ENCODE results near the gene WNT6. TPM values are rescaled to one million over a fixed set of nuclear protein-coding genes. Genes with fewer than 3 reads are reported as not detected.

Gene WNT6
- total and polyA plus RNA-seq, 3 experiments from 2014 or later = 0.27 to 0.42 (median 0.39) TPM

DNA sequence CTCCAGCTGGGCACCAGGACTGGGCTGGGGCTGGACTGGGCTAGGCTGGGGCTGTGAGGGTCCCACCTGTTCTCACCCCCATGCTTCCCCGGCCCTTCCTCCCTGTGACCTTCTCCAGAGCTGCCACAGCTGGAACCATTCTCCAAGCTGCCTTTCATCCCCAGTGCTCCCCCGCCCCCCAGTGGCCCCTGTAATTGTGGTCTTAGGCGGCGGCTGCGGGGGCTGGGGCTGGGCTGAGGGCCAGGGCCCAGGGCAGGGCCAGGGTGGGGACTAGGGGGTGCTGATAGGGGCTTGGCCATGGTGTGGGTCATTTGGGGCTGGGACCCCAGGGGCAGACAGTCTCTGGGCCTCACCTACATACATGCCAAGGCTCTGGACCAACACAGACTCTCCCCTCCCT, 18.3 kb downstream of the WNT6 start:
- Histone ChIP-seq H3K4me3 (ENCODE audit: low read length) (no peak overlapping the region), H3K27me3 (ENCODE audit: insufficient read depth, low read length, poor library complexity, severe bottlenecking) (peaks cover 16% of the 10 kb centered on the region), H3K4me1 (ENCODE audit: insufficient read depth, low read length) (peaks cover 43% of the 10 kb centered on the region), H3K9me3 (ENCODE audit: low read length) (no peaks in the 10 kb centered on the region), H3K27ac (ENCODE audit: low read depth, low read length) (no peak overlapping the region), H3K36me3 (ENCODE audit: insufficient read depth, low read length) (no peaks in the 10 kb centered on the region)
- ChIA-PET POLR2A (interaction anchor here (4.0 to 7.7 kb wide), 2 partner anchors 17 to 20 kb away, joined by 54 to 130 read pairs; no protein-coding TSS in a partner anchor), CTCF (interaction anchor here (1.9 to 23.1 kb wide), 7 partner anchors 9 to 103 kb away, joined by 5 to 1010 read pairs (median 19); no protein-coding TSS in a partner anchor)
- H3K27me3 Mint-ChIP-seq = peaks cover 26 to 27% of the 10 kb centered on the region in 2 donors
- no peak overlapping the region for H3K4me3 Mint-ChIP-seq
- peak overlapping the region in 1 of 8 donors; percentile 53 for H3K27ac Mint-ChIP-seq
- H3K9me3 Mint-ChIP-seq = no peaks in the 10 kb centered on the region
- no peaks in the 10 kb centered on the region for H3K36me3 Mint-ChIP-seq
- peak in 1 of 5 donors; percentile 25 for DNase-seq
- peaks cover 35 to 51% (median 45%) of the 10 kb centered on the region in 3 donors for H3K4me1 Mint-ChIP-seq

DNA sequence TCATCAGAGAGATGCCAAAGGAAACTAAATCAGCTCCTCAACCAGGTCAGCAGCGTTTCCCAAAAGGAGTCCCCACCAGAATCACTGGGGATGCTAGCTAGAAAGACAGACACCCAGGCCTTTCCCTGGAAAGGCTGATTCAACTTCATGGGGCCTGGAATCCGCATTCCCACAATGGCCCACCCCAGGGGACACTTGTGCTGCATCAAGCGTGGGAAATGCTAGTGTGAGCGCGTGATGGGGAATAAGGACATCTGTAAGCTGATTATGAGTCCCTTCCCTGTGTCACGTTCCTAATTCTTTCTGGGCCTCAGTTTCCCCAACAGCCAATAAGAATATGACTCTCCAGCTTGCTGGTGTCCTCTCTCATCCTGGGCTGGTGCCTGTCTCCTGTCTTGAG, 18.9 kb downstream of the WNT6 start:
- Histone ChIP-seq H3K4me1 (ENCODE audit: insufficient read depth, low read length) (peaks cover 42% of the 10 kb centered on the region), H3K27ac (ENCODE audit: low read depth, low read length) (no peak overlapping the region), H3K9me3 (ENCODE audit: low read length) (no peaks in the 10 kb centered on the region), H3K36me3 (ENCODE audit: insufficient read depth, low read length) (no peaks in the 10 kb centered on the region), H3K27me3 (ENCODE audit: insufficient read depth, low read length, poor library complexity, severe bottlenecking) (peaks cover 11% of the 10 kb centered on the region), H3K4me3 (ENCODE audit: low read length) (no peak overlapping the region)
- ChIA-PET CTCF (interaction anchor here (1.6 to 23.1 kb wide), 5 partner anchors 8 to 102 kb away, joined by 4 to 1010 read pairs (median 19); no protein-coding TSS in a partner anchor), POLR2A (interaction anchor here (7.7 kb wide), 1 partner anchor 16 kb away, joined by 130 read pairs; no protein-coding TSS in a partner anchor)
- Mint-ChIP-seq H3K36me3 (no peaks in the 10 kb centered on the region), H3K27ac (peak overlapping the region in 3 of 8 donors; percentile 23 to 72 (median 53)), H3K4me1 (peaks cover 35 to 51% (median 45%) of the 10 kb centered on the region in 3 donors), H3K4me3 (peak overlapping the region in 1 of 7 donors; percentile 48), H3K27me3 (peaks cover 21 to 27% of the 10 kb centered on the region in 2 donors), H3K9me3 (no peaks in the 10 kb centered on the region)
- peak in 1 of 5 donors; percentile 41 for DNase-seq

DNA sequence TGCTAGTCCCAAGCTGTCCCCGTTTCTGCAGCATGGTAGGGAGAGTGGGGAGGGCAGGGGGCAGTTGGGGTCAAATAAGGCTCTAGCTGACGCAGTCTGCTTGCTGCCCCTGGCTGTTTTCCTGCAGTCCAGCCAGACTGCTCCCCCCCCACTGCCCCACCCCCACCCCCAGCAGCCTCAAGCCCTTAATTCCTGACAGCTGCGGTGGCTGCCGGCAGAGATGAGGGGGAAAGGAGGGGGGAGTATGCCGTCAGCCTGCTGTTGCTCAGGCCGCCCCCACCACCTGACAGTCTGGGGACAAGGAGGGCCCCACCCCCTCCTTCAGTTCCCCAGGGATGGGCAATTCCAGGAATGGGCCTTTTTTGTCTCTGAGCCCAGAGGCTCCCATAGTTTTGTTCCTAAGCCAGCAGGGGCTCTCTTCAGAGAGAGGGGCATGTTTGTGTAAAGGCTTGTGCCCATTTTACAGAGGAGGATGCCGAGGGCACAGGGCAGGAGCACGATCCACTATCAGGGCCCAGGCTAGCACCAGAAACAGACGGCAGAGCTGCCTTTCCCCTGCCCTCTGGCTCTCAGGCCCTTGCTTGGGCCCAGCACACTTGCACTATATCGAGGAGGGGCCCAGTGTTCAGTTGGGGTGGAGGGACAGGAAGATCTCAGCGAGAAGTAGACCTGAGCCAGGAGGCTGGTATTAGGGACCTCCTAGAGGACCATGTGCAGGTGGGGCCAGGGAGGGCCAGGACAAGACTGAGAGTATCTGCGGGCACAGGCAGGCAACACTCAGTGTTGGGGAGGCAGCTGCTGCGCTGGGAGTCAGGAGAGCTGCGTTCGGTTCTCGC, 19.5 kb downstream of the WNT6 start:
- H3K27ac Mint-ChIP-seq = peak overlapping the region; percentile 57 to 96 (median 94)
- Histone ChIP-seq H3K36me3 (ENCODE audit: insufficient read depth, low read length) (no peaks in the 10 kb centered on the region), H3K4me1 (ENCODE audit: insufficient read depth, low read length) (peaks cover 42% of the 10 kb centered on the region), H3K4me3 (ENCODE audit: low read length) (peak overlapping the region; percentile 40), H3K9me3 (ENCODE audit: low read length) (no peaks in the 10 kb centered on the region), H3K27ac (ENCODE audit: low read depth, low read length) (peak overlapping the region; percentile 31), H3K27me3 (ENCODE audit: insufficient read depth, low read length, poor library complexity, severe bottlenecking) (peaks cover 7% of the 10 kb centered on the region)
- H3K36me3 Mint-ChIP-seq = no peaks in the 10 kb centered on the region
- H3K4me1 Mint-ChIP-seq = peaks cover 34 to 53% (median 46%) of the 10 kb centered on the region in 3 donors
- CTCF ChIA-PET = interaction anchor here (1.0 to 23.1 kb wide), 5 partner anchors 8 to 31 kb away, joined by 3 to 1010 read pairs (median 4); no protein-coding TSS in a partner anchor
- POLR2A ChIA-PET = interaction anchor here (0.9 to 7.7 kb wide), 2 partner anchors 10 to 16 kb away, joined by 3 to 130 read pairs; no protein-coding TSS in a partner anchor
- H3K9me3 Mint-ChIP-seq = no peaks in the 10 kb centered on the region
- peak in 1 of 5 donors; percentile 23 for DNase-seq
- H3K27me3 Mint-ChIP-seq = peaks cover 20 to 27% of the 10 kb centered on the region in 2 donors
- H3K4me3 Mint-ChIP-seq = peak overlapping the region; percentile 75 to 93 (median 86)

DNA sequence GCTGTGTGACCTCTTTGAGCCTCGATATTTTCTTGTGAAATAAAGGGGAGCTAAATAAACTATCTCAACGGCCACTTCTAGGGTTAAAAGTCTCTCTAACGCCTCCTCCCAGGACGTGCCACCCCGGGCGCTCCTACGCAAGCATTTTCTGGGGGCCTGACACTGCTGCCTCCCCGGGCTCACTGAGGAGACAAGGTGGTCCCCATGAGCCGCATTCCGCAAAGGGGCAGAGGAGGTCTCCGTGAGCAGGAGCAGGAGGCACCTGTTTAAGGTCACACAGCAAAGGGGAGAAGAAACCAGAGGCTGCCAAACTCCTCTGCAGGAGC, 20.1 kb downstream of the WNT6 start:
- H3K4me3 Mint-ChIP-seq = peak overlapping the region; percentile 75 to 93 (median 86)
- ChIA-PET POLR2A (interaction anchor here (0.9 to 7.7 kb wide), 2 partner anchors 10 to 15 kb away, joined by 3 to 130 read pairs; no protein-coding TSS in a partner anchor), CTCF (interaction anchor here (1.0 to 23.1 kb wide), 6 partner anchors 11 to 293 kb away, joined by 3 to 1010 read pairs (median 4); no protein-coding TSS in a partner anchor)
- Histone ChIP-seq H3K9me3 (ENCODE audit: low read length) (no peaks in the 10 kb centered on the region), H3K27me3 (ENCODE audit: insufficient read depth, low read length, poor library complexity, severe bottlenecking) (peaks cover 2% of the 10 kb centered on the region), H3K27ac (ENCODE audit: low read depth, low read length) (peak overlapping the region; percentile 31), H3K4me3 (ENCODE audit: low read length) (peak overlapping the region; percentile 40), H3K36me3 (ENCODE audit: insufficient read depth, low read length) (no peaks in the 10 kb centered on the region), H3K4me1 (ENCODE audit: insufficient read depth, low read length) (peaks cover 42% of the 10 kb centered on the region)
- H3K27ac Mint-ChIP-seq = peak overlapping the region; percentile 83 to 96 (median 94)
- no peaks in the 10 kb centered on the region for H3K9me3 Mint-ChIP-seq
- no peaks in the 10 kb centered on the region for H3K36me3 Mint-ChIP-seq
- peaks cover 14 to 22% of the 10 kb centered on the region in 2 donors for H3K27me3 Mint-ChIP-seq
- no peak for DNase-seq
- peaks cover 36 to 56% (median 52%) of the 10 kb centered on the region in 3 donors for H3K4me1 Mint-ChIP-seq

DNA sequence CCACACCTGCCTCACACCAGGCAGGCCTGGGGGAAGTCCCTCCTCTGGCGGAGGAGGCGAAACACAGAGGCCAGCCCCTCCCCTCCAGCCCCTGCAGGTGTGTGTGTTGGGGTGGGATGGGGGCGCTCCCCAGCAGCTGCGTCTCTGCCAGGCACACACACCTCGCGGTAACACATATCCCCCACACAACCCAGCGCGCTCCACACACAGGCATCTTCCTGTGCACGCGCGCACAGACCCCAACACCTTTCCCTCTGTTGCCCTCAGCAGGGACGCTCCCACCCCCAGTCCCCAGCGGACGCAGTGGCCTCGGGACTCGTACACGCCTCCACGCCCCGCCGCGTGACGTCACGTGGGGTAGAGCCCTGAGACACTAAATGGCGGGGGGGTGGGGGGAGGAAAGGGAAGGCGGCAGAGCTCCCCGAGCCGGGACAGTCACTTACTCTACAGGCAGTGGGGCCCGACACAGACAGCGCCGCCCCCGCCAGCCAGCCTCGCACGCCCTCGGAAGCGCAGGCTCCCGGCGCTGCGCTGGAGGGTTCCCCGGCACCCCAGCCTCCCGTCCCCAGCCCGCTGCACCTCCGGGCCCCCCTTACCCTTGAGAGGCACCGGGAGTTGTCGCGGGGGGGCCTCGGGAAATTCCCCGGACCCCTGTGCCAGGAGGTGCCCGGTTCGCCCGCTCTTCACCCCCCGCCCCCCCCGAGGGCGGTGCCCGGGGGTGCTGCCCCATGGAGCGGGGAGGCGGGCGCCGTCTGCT, 20.7 kb downstream of the WNT6 start, which contains the start of gene WNT10A:
TSS of gene WNT10A (plus strand) at position 751 of the 757 bp plus-strand sequence. CDS start 144 bp downstream, outside the sequence.
- POLR2A ChIA-PET = interaction anchor here (0.9 to 7.7 kb wide), 2 partner anchors 11 to 14 kb away, joined by 3 to 130 read pairs; no protein-coding TSS in a partner anchor
- peaks cover 39 to 62% (median 53%) of the 10 kb centered on the region in 3 donors for H3K4me1 Mint-ChIP-seq
- CTCF ChIA-PET = interaction anchor here (1.0 to 23.1 kb wide), 7 partner anchors 11 to 292 kb away, joined by 3 to 1010 read pairs (median 3); partner anchors contain the start of genes BCS1L and ZNF142
- peak within 1 kb of the TSS; percentile 83 to 96 (median 94) for H3K27ac Mint-ChIP-seq
- H3K27me3 Mint-ChIP-seq = peaks cover 12 to 21% of the 10 kb centered on the region in 2 donors
- Histone ChIP-seq H3K27me3 (ENCODE audit: insufficient read depth, low read length, poor library complexity, severe bottlenecking) (no peaks in the 10 kb centered on the region), H3K27ac (ENCODE audit: low read depth, low read length) (peak within 1 kb of the TSS; percentile 31), H3K4me1 (ENCODE audit: insufficient read depth, low read length) (peaks cover 42% of the 10 kb centered on the region), H3K4me3 (ENCODE audit: low read length) (peak within 1 kb of the TSS; percentile 40), H3K36me3 (ENCODE audit: insufficient read depth, low read length) (no peaks in the 10 kb centered on the region), H3K9me3 (ENCODE audit: low read length) (no peaks in the 10 kb centered on the region)
- no peaks in the 10 kb centered on the region for H3K36me3 Mint-ChIP-seq
- peak; percentile 83 to 96 (median 84) for DNase-seq
- peak within 1 kb of the TSS; percentile 75 to 93 (median 86) for H3K4me3 Mint-ChIP-seq
- no peaks in the 10 kb centered on the region for H3K9me3 Mint-ChIP-seq

DNA sequence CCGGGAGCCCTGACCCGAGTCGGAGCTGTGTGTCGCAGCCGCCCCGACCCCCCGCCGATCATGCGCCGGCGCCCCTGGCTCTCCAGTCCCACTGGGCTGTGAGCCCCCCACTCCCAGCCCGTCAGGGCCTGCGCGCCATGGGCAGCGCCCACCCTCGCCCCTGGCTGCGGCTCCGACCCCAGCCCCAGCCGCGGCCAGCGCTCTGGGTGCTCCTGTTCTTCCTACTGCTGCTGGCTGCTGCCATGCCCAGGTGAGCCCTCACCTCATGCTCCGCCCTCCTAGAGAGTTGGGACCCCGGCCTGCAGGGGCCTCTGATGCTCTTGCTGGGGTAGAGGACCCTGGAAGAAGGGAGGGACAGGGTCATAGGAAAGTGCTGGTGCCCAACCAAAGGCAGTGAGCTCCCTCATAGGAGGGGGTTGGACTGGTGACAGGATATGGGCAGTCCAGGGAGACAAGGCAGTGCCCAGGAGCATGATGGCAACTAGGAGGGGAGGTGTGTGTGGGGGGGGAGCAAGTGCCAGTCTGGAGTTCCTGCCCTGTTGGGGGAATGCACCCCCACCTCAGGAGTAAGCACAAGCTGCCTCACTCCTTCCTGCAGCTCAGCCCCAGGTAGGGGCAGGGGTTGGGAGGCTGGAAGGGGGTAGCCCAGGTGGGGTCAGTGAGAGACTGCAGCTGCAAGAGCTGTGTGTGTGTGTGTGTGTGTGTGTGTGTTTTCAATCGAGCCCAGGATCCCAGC, 21.4 kb downstream of the WNT6 start:
- Histone ChIP-seq H3K27me3 (ENCODE audit: insufficient read depth, low read length, poor library complexity, severe bottlenecking) (no peaks in the 10 kb centered on the region), H3K36me3 (ENCODE audit: insufficient read depth, low read length) (no peaks in the 10 kb centered on the region), H3K4me3 (ENCODE audit: low read length) (peak overlapping the region; percentile 40), H3K4me1 (ENCODE audit: insufficient read depth, low read length) (peaks cover 42% of the 10 kb centered on the region), H3K9me3 (ENCODE audit: low read length) (no peaks in the 10 kb centered on the region), H3K27ac (ENCODE audit: low read depth, low read length) (peak overlapping the region; percentile 31)
- Mint-ChIP-seq H3K4me1 (peaks cover 39 to 67% (median 53%) of the 10 kb centered on the region in 3 donors), H3K27me3 (peaks cover 5 to 19% of the 10 kb centered on the region in 2 donors), H3K4me3 (peak overlapping the region; percentile 7 to 90 (median 78)), H3K36me3 (no peaks in the 10 kb centered on the region), H3K27ac (peak overlapping the region; percentile 19 to 95 (median 78)), H3K9me3 (no peaks in the 10 kb centered on the region)
- ChIA-PET POLR2A (interaction anchor here (7.7 kb wide), 1 partner anchor 14 kb away, joined by 130 read pairs; no protein-coding TSS in a partner anchor), CTCF (interaction anchor here (0.9 to 23.1 kb wide), 5 partner anchors 9 to 291 kb away, joined by 3 to 1010 read pairs (median 3); partner anchors contain the start of genes BCS1L and ZNF142)
- peak in 1 of 5 donors; percentile 51 for DNase-seq
